ENCODE measurements around the gene GPRIN1. TPM values are rescaled to one million over a fixed set of nuclear protein-coding genes. Genes with fewer than 3 reads are reported as not detected.
"Not testable (repeated sequence)": the region's sequence is repeated elsewhere in the genome, so short reads cannot be mapped to it uniquely, and the experiment has no call there.

The GPRIN1 gene
- total RNA-seq, 2 donors from 2014 or later, result 0.27 to 2.0 TPM

DNA sequence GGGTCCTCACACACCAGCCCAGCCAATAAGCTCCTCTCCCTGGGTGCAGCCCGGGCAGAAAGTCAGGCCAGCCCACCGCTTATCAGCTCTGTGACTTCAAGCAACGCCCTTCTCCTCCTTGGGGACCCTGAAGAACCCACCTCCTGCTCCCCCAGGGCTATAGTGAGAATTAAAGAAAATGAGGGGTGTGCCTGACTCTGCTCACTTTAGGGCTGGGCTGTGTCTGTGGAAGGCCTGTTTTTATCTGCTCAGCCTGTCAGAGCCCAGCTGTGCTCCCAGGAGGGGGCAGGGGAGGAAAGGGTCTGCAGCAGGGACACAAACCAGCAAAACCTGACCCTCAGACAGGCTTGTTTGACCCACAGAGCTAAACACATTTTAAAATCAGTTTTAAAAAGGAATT, 3.9 kb downstream of the GPRIN1 start:
- Histone ChIP-seq H3K27me3 (replicated peaks; ENCODE audit: insufficient read depth) (no peaks in the 10 kb centered on the region), H3K36me3 (no peaks in the 10 kb centered on the region), H3K27ac (no peak overlapping the region), H3K4me3 (no peak overlapping the region), H3K9me3 (no peaks in the 10 kb centered on the region), H3K4me1 (ENCODE audit: control insufficient read depth in 1 of 2, low read depth in 2 of 2) (no peaks in the 10 kb centered on the region)
- ATAC-seq (ENCODE audit: insufficient number of reproducible peaks, low FRiP score, low read depth) (no peak), DNase-seq (ENCODE audit: low spot score) (no peak)
- TF ChIP-seq, protein P1, sequence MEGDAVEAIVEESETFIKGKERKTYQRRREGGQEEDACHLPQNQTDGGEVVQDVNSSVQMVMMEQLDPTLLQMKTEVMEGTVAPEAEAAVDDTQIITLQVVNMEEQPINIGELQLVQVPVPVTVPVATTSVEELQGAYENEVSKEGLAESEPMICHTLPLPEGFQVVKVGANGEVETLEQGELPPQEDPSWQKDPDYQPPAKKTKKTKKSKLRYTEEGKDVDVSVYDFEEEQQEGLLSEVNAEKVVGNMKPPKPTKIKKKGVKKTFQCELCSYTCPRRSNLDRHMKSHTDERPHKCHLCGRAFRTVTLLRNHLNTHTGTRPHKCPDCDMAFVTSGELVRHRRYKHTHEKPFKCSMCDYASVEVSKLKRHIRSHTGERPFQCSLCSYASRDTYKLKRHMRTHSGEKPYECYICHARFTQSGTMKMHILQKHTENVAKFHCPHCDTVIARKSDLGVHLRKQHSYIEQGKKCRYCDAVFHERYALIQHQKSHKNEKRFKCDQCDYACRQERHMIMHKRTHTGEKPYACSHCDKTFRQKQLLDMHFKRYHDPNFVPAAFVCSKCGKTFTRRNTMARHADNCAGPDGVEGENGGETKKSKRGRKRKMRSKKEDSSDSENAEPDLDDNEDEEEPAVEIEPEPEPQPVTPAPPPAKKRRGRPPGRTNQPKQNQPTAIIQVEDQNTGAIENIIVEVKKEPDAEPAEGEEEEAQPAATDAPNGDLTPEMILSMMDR (IDR thresholded peaks at IDR 0.05), result no peak

DNA sequence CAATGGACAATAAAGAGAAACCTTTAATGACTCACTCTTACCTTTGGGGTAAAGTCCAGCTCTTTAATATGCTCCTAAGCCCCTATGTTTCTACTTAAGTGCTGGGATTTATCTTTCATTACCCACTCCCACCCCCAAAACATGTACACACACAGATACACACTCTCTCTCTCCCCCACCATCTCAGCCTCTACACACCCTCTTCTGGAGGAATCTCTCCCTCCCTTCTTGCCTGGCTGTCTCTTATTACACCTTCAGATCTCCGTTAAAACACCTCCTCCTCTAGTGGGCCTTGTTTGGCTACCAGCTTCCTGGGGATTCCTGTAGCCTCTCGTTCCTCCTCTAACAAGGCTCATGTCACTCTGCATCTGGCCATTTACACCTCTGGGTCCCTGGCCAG, 6.9 kb downstream of the GPRIN1 start:
- H3K27ac ChIP-seq, result no peak overlapping the region

DNA sequence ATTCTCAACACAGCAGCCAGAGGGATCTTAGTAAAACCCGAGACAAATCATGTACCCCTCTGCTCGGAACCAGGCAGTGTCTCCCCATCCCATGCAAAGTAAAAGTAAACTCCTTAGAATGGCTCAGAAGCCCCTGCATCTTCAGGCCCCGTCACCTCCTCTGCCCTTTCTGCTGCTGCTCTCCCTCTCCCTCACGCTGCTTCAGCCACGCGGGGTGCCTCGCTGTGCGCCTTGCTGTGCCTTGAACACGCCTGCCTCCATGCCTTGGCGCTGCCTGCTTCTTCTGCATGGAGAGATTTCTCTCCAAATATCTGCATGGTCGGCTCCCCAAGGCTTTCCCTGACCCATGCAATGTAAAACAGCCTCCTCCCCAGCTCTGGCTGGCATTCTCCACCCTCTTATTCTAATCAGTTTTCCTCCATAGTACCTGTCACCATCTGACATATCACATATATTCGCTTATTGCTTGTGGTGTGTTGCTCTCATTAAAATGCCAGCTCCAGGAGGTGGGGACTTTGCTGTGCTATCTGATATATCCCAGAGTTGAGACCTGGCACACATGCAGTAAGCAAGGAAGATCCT, 8.0 kb downstream of the GPRIN1 start:
- no peak overlapping the region for H3K4me3 ChIP-seq
- no peaks in the 10 kb centered on the region for H3K9me3 ChIP-seq
- H3K27ac ChIP-seq, result no peak overlapping the region
- H3K4me1 ChIP-seq (ENCODE audit: control insufficient read depth in 1 of 2, low read depth in 2 of 2), result peaks cover 0 to 3% of the 10 kb centered on the region in 2 donors
- TF ChIP-seq, protein P1 (IDR thresholded peaks at IDR 0.05), result no peak
- no peaks in the 10 kb centered on the region for H3K36me3 ChIP-seq
- ATAC-seq (ENCODE audit: insufficient number of reproducible peaks, low FRiP score, low read depth) (no peak), DNase-seq (ENCODE audit: low spot score) (no peak)
- H3K27me3 ChIP-seq (replicated peaks; ENCODE audit: insufficient read depth), result no peaks in the 10 kb centered on the region

More for the DNA sequence above, 6.9 kb downstream of the GPRIN1 start:
- no peaks in the 10 kb centered on the region for H3K9me3 ChIP-seq
- no peak for ATAC-seq (ENCODE audit: insufficient number of reproducible peaks, low FRiP score, low read depth)
- no peak for DNase-seq (ENCODE audit: low spot score)
- TF ChIP-seq, protein P1 (IDR thresholded peaks at IDR 0.05), result no peak
- no peak overlapping the region for H3K4me3 ChIP-seq
- no peaks in the 10 kb centered on the region for H3K36me3 ChIP-seq
- no peaks in the 10 kb centered on the region for H3K4me1 ChIP-seq (ENCODE audit: control insufficient read depth in 1 of 2, low read depth in 2 of 2)
- H3K27me3 ChIP-seq (replicated peaks; ENCODE audit: insufficient read depth), result no peaks in the 10 kb centered on the region

DNA sequence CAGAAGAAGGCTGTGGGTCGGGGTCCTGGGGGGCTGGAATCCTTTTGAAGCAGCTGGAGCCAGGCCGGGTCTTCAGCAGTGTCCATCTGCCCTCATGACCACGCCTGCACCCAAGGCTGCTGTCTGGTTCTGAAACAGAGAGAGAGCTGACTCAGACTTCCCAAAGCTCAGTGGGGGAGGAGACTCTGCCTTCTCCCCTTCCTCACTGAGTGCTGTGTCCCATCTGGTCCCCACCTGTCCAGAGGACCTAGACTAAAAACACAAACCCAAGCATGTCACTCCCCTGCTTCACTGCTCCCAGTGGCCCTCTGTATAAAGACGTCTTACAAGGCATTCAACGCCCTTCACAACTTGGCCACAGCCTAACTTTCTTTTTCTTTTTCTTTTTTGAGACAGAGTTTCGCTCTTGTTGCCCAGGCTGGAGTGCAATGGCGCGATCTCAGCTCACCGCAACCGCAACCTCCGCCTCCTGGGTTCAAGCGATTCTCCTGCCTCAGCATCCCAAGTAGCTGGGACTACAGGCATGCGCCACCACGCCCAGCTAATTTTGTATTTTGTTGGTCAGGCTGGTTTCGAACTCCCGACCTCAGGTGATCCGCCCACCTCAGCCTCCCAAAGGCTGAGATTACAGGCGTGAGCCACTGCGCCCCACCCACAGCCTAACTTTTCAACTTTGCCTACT, 10.1 kb downstream of the GPRIN1 start:
- not testable (repeated sequence) for H3K9me3 ChIP-seq; H3K4me3 ChIP-seq; H3K4me1 ChIP-seq (ENCODE audit: control insufficient read depth in 1 of 2, low read depth in 2 of 2); H3K36me3 ChIP-seq; DNase-seq (ENCODE audit: low spot score); H3K27me3 ChIP-seq (replicated peaks; ENCODE audit: insufficient read depth); ATAC-seq (ENCODE audit: insufficient number of reproducible peaks, low FRiP score, low read depth); H3K27ac ChIP-seq

DNA sequence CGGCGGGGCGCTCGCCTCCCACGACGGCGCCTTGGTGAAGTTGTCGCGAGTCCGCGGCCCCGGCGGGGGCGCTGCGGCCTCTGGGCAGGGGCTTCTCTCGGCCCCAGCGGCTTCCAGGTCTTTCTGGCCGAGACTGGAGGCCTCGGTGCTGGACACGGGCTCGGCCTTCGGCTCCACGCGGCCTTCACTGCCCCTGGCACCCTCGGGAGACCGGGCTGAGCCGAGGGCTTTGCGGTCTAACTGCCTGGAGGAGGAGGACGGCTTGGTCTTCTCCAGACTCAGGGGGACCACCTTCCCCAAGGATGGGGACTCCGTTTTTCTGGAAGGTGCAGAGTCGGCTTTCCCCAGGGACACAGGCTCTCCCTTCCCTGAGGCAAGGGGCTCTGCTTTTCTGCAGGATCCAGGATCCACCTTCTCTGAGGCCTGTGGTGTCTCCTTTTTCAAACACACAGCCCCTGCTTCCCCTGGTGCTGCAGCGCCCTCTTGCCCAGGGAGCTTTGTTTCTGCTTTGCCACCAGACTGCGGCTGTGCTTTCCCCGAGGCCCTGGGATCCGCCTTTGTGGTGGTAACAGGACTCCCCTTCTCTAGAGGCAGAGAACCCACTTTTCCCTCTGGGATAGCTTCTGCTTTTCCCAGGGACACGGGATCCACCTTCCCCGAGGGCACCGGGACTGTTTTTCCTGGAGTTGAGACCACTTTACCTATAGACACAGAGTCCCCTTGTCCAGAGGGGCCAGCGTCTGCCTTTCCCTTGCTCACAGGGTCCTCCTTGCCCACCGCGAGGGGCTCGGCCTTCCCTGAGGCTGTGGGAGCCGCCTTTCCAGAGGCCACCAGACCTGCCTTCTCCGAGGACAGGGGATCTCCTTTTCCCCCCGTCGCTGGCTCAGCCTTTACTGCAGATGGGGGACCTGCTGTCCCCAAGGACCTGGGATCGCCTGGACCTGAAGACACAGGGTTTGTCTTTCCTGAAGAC, 12.3 kb downstream of the GPRIN1 start:
- no peaks in the 10 kb centered on the region for H3K27me3 ChIP-seq (replicated peaks; ENCODE audit: insufficient read depth)
- no peak overlapping the region for H3K27ac ChIP-seq
- TF ChIP-seq, protein P1 (IDR thresholded peaks at IDR 0.05), result no peak
- no peaks in the 10 kb centered on the region for H3K9me3 ChIP-seq
- DNase-seq (ENCODE audit: low spot score), result no peak
- H3K36me3 ChIP-seq, result no peaks in the 10 kb centered on the region
- ATAC-seq (ENCODE audit: insufficient number of reproducible peaks, low FRiP score, low read depth), result no peak
- peak overlapping the region; percentile 63 for H3K4me3 ChIP-seq
- H3K4me1 ChIP-seq (ENCODE audit: control insufficient read depth in 1 of 2, low read depth in 2 of 2), result peaks cover 0 to 4% of the 10 kb centered on the region in 2 donors
